Activated B cell treated with CpG ODN at 0.5 μM for 24 hours (primary cell): ENCODE data around the gene TMEM51. TPM values are rescaled to one million over a fixed set of nuclear protein-coding genes. Genes with fewer than 3 reads are reported as not detected.

Experiments used
- ATAC-seq: fragments of 200-7000 bp; cut with Tn5 transposase; one replicate; pipeline ENCODE4 v1.10.0; 2021; ENCODE audit warnings: low read depth, mild to moderate bottlenecking, moderate library complexity
- CTCF ChIA-PET: fragments of 350-600 bp; sonication (Branson Sonifier 250); formaldehyde crosslinking; loops from one replicate; lab custom pipeline; 2021; ENCODE audit warnings: antibody characterized with exemption; lab: Charles Lee
- POLR2A ChIA-PET: fragments of 350-600 bp; sonication (Branson Sonifier 250); formaldehyde crosslinking; loops from one replicate; lab custom pipeline; 2021; ENCODE audit warnings: antibody characterized with exemption; lab: Charles Lee
- DNase-seq: peaks from one replicate; pipeline ENCODE4 v3.0.0; 2022
- H3K27ac Mint-ChIP-seq: one replicate; pipeline ENCODE4 v1.8.0; 2020; ENCODE audit warnings: mixed read lengths
- H3K27me3 Mint-ChIP-seq: one replicate; pipeline ENCODE4 v1.8.0; 2021; ENCODE audit warnings: mixed read lengths
- H3K36me3 Mint-ChIP-seq: one replicate; pipeline ENCODE4 v1.8.0; 2021; ENCODE audit warnings: low read depth, mixed read lengths
- H3K4me1 Mint-ChIP-seq: one replicate; pipeline ENCODE4 v1.8.0; 2021; ENCODE audit warnings: mixed read lengths
- H3K4me3 Mint-ChIP-seq: one replicate; pipeline ENCODE4 v1.8.0; 2020; ENCODE audit warnings: mild to moderate bottlenecking, mixed read lengths
- H3K9me3 Mint-ChIP-seq: one replicate; pipeline ENCODE4 v1.8.0; 2020; ENCODE audit warnings: mixed read lengths
- CTCF ChIP-seq: fragments of 200-600 bp; IDR thresholded peaks from one replicate; pipeline ENCODE4 v1.8.0; 2022; ENCODE audit warnings: antibody characterized with exemption, mild to moderate bottlenecking
- intact Hi-C: fragments of 100-400 bp; cut with micrococcal nuclease; formaldehyde crosslinking; loops from one replicate; pipeline ENCODE4 v1.15.1; 2024
- total RNA-seq: library from RNA; stranded (reverse); gene quantifications from 2 replicates; pipeline ENCODE4 v1.2.3, GENCODE V29; 2022

Gene TMEM51
- total RNA-seq, 1 donor from 2014 or later = not detected

DNA sequence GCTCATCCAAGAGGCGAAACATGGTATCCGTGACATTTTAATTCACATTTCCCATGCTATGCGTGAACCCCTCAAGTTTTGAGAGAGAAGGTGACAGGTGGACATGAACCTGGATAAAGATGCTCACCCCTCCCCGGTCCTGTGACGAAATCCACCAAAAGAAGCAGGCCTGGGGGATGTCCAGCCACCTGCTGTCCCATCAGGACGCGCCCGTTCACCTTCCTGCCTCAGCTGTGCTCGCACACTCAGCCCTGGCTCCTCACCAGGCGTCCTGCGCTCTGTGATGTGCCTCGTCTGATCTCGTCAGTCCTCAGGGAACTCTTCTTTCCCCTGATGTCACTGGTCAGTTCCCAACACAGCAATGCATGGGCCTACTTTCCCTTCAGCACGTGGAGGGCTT is 103.8 kb downstream of the TMEM51 start:
- peaks cover 12% of the 10 kb centered on the region for H3K4me1 Mint-ChIP-seq
- intact Hi-C loops = no loop called here
- no peak for DNase-seq
- POLR2A ChIA-PET = no interaction called here
- no peaks in the 10 kb centered on the region for H3K9me3 Mint-ChIP-seq
- no peaks in the 10 kb centered on the region for H3K36me3 Mint-ChIP-seq
- no peak for ATAC-seq
- no peak overlapping the region for H3K27ac Mint-ChIP-seq
- peaks cover 19% of the 10 kb centered on the region for H3K27me3 Mint-ChIP-seq
- CTCF ChIA-PET = no interaction called here
- TF ChIP-seq CTCF = no peak
- H3K4me3 Mint-ChIP-seq = no peak overlapping the region

DNA sequence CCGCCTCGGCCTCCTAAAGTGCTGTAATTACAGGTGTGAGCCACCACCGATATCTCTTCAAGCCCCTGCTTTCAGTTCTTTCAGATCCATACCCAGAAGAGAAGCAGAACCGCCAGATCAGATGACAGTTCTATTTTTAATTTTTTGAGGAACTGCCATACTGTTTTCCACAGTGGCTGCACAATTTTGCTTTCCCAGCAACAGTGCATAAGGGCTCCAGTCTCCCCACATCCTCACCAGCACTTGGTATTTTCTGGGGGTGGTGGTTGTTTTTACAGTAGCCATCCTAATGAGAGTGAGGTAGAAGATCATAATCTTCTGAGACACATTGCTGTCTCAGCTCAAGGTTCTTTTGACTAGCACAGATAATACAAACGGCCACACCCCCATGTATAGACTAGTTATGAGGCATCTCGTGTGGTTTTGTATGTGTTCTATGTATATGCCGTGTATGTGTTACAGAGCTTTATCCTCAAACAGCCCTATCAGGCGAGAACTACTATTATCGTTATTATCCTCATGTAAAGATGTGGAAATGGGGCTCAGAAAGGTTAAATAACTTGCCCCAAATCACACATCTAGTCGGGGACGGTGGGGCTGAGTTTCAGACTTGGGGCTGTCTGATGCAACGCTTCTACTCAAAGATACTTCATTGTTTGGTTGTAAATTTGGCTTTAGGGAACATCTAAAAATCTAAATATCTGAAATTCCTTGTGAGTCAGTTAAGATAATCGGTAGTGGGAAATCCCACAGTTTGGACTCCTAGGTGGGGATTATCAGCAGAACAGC is 105.5 kb downstream of the TMEM51 start:
- DNase-seq = no peak
- ChIA-PET POLR2A (no interaction called here), CTCF (no interaction called here)
- peaks cover 22% of the 10 kb centered on the region for H3K27me3 Mint-ChIP-seq
- intact Hi-C loops = no loop called here
- ATAC-seq = no peak
- H3K9me3 Mint-ChIP-seq = no peaks in the 10 kb centered on the region
- no peak for TF ChIP-seq CTCF
- no peaks in the 10 kb centered on the region for H3K36me3 Mint-ChIP-seq
- H3K4me3 Mint-ChIP-seq = no peak overlapping the region
- H3K4me1 Mint-ChIP-seq = peaks cover 12% of the 10 kb centered on the region
- H3K27ac Mint-ChIP-seq = no peak overlapping the region

DNA sequence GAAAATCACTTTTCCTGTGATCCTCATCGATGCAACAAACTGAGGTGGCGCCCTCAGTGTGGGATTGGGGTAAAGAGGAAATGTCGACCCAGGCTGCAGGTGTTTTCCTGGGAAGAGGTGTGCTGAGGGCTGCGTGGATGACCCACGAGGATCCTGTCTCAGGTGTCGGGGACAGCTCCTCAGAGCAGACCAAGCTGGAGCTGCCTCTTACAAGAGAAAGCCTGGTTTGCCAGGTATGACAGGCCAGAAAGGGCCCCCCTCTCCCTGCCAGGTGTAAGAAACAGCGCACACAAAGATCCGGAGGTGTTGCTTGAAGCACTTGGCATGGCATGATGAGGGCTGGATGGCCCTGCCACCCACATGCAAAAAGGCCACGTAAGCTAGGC is 106.1 kb downstream of the TMEM51 start:
- H3K27me3 Mint-ChIP-seq = peaks cover 24% of the 10 kb centered on the region
- no peak overlapping the region for H3K27ac Mint-ChIP-seq
- ATAC-seq = no peak
- CTCF ChIA-PET = no interaction called here
- intact Hi-C loops = no loop called here
- POLR2A ChIA-PET = no interaction called here
- H3K36me3 Mint-ChIP-seq = no peaks in the 10 kb centered on the region
- no peak for TF ChIP-seq CTCF
- H3K4me1 Mint-ChIP-seq = peaks cover 12% of the 10 kb centered on the region
- H3K9me3 Mint-ChIP-seq = peaks cover under 1% of the 10 kb centered on the region
- DNase-seq = no peak
- H3K4me3 Mint-ChIP-seq = no peak overlapping the region

- intact Hi-C loops = no loop called here
- H3K4me3 Mint-ChIP-seq = no peak overlapping the region
Measured at GRCh38 chr1:15260418-15261154, 107.0 kb downstream of the TMEM51 start.

More at GRCh38 chr1:15260418-15261154, 107.0 kb downstream of the TMEM51 start:
- ChIA-PET POLR2A (no interaction called here), CTCF (no interaction called here)
- peaks cover 26% of the 10 kb centered on the region for H3K27me3 Mint-ChIP-seq
- no peak for ATAC-seq
- H3K4me1 Mint-ChIP-seq = peaks cover 12% of the 10 kb centered on the region
- TF ChIP-seq CTCF = no peak
- H3K27ac Mint-ChIP-seq = no peak overlapping the region
- no peak for DNase-seq
- peaks cover 5% of the 10 kb centered on the region for H3K9me3 Mint-ChIP-seq
- no peaks in the 10 kb centered on the region for H3K36me3 Mint-ChIP-seq
